Glomerular endothelial cell (primary cell): Measurements from ENCODE around the gene CYP4A22. TPM values are rescaled to one million over a fixed set of nuclear protein-coding genes. Genes with fewer than 3 reads are reported as not detected.
"Not testable (repeated sequence)": the region's sequence is repeated elsewhere in the genome, so short reads cannot be mapped to it uniquely, and the experiment has no call there.

Experiments
- DNase-seq: peaks from one replicate; pipeline ENCODE4 v3.0.0-alpha.2; 2011; ENCODE audit warnings: low read depth, low spot score; ENCODE audit errors: extremely low read depth
- total RNA-seq: library from RNA; depleted of rRNA; stranded (reverse); fragments of >200 nt; gene quantifications from 2 replicates; pipeline ENCODE4 v1.2.3, GENCODE V29; 2015

Gene CYP4A22
- total RNA-seq, 1 donor from 2014 or later: not detected

DNA sequence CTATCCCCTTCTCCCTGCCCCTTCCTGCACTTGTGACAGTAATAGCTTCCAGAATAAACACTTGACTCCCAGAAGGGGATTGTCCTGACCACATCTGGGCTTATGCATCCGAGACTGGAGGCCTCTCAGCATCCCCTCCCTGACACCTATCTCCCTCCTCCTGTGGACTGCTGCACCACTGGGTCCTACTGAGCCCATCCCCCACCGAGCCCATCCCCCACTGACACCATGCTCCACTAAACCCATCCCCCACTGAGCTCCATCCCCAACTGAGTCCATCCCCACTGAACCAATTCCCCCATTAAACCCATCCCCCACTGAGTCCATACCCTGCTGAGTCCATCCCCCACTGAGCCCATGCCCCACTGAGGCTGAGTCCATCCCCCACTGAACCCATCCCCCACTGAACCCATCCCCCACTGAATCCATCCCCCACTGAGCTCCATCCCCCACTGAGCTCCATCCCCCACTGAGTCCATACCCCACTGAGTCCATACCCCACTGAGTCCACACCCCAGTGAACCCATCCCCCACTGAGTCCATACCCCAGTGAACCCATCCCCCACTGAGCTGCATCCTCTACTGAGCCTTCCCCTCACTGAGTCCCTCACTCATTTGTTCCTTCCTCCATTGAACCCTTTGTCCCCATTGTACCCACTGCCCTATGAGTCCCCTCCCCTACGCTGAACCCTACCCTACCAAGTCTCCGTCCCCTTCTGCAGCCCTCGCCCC, 47.0 kb downstream of the CYP4A22 start:
- DNase-seq: no peak

DNA sequence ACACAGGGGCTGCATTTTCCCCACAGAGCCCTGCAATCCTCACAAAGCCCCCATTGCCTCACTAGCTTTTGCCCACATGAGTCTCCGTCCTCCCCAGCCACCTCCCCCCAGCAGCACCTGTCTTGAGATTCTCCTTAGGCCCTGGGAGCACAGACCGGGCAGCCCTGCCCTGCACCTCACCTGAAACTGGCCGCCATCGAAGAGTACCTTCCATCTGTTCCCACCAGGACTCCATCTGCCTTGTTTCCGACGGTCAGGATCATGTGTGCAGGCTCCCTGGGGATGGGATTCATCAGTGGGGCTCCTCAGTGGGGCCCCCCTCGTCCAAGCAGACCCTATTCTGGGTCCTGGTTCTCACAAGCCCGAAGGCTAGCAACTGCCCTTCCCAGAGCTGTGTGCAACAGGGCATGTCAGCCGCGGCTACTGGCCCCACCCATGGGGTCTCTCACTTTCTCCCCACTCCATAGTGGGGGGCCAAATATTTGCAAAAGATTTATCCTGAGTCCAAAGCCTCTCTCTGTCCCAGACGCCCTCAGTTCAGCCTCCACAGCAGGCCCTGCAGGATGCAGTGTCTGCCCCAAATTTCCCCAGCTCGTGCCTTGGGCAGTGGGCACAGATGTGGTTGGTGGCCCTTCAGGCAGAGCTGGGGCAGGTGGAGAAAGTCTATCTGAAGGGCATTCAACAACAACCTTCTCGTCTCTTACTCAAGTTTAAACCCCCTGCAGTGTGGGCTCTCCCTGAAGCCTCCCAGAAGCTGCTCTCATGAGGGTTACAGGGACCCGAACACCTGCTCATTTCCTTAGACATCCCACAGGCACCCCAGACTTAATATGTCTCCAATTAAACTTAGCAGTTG, 47.8 kb downstream of the CYP4A22 start:
- no peak for DNase-seq

DNA sequence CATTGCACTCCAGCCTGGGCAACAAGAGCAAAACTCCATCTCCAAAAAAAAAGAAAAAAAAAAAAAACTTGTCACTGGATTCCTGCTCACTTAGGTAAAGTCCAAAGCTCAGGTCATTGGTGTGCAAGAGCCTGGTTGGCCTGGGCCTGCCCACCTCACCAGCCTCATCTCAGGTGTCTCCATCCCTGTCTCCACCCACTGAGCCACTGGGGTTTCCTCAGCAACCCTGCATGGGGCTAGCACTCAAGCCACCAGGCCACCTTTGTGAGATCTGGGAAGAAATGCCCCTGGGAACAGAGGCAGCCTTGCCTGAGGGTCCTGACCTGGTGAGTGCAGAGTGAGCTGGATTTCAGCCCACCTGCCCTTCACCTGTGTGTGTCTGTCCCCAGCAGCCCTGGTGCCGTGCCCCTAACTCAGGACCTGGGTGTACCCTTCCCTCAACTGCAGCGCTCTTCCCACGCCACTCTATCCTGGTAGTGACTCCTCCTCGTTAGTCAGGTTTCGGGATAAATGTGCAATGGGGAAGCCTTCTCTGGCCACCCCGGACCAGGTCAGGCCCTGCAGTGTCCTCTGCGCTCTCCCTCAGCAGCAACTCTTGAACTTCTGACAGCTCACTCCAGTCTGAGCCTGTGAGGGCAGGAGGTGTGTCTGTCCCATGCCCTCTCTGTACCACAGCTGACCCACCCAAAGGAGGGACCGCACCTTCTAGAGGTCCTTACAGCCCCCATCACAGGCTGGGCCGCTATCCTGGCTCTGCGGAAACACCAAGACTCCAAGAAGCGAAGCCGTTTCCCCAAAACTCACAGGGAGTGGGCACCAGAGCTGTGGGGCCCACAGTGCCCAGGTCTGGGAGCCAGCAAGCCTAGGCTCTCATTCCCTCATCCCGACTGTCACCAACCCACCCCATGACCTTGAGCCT, 49.3 kb downstream of the CYP4A22 start:
- no peak for DNase-seq

DNA sequence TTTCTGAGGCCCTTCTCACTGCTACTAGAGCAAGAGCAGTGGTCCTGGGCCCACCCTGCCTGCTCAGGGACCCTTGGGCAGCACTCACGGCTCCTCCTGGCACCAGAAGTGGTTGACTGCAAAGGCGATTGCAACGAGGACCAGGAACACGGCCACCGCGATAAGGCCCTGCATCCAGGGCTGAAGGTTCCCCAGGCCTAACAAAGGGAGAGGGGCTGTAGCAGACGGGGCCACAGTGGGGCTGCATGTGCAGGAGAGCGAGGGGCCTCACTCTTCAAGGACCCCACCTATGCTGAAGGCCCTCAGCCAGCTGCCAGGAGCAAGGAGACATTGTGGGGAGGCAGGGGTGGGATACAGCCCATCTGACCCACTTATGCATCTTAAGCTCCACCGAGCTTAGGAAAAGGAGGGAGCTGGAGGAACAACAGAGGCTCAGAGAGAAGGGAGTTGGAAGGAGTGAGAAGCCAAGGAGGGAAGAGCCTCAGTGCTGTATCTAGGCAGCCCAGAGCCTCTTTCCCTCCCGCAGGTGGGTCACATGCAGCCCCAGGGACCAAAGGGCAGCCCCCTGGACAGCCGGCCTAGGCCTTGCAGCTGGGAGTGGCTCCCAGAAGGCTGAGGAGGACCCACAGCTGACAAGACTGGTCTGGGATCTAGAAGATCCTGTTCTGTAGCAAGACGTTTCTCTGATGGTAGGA, 50.1 kb downstream of the CYP4A22 start:
- DNase-seq: no peak

DNA sequence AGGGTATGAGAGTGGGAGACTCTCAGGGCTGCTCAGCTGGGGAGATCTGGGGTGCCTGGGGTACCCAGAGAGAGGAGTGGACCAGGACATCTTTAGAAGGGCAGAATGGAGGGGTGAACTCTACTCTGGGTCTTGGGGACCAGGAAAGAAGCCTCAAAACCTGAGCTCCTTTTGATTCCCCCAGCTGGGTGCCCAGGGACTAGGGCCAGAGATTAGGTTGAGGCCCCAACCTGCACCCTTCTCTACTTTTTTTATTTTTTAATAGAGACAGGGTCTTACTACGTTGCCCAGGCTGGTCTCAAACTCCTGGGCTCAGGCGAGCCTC, 50.6 kb downstream of the CYP4A22 start:
- DNase-seq: no peak

DNA sequence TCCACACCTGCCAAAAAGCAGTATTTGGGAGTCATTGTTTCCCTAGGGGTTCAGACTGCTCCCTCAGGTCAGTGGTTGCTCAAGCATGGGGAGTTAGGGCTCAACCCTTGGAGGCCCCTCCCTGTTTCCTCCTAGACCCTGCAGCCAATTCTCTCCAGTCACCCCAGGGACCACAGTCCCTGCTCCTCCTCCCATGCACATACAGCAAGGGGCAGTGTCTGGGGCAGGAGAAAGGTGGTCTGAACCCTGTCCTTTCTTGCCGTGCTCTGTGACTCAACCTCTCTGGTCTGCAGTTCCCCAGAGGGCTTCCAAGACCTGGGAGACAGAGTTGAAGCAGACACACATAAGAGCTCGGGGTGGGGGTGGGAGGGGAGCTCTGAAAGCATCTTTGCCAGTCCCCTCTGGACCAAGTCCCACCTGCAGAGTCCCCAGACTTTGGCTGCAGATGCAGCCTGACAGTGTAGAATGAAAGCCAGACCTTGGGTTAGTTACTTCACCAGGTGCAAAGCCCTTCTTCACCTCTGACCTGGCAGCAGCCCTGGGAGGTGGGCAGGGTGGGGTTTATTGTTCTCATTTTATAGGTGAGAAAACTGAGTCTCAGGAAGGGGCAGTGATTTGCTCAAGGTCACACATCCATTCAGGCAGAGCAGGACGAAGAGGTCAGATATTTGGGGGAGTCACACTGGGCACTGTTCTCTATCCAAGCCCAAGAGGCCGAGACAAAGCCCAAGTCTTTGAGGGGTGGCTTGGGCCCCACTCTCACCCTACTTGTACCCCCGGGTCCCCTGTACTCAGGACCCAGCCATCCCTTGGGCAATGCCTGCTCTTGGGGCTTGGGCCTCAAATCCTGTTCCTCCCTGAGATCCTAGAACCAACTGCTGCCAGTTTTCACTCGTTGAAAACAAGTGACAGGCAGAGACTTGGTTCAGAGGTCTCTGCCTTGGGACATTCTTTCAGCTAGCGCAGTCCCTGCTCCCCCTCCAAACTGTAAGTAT, 51.8 kb downstream of the CYP4A22 start:
- no peak for DNase-seq

DNA sequence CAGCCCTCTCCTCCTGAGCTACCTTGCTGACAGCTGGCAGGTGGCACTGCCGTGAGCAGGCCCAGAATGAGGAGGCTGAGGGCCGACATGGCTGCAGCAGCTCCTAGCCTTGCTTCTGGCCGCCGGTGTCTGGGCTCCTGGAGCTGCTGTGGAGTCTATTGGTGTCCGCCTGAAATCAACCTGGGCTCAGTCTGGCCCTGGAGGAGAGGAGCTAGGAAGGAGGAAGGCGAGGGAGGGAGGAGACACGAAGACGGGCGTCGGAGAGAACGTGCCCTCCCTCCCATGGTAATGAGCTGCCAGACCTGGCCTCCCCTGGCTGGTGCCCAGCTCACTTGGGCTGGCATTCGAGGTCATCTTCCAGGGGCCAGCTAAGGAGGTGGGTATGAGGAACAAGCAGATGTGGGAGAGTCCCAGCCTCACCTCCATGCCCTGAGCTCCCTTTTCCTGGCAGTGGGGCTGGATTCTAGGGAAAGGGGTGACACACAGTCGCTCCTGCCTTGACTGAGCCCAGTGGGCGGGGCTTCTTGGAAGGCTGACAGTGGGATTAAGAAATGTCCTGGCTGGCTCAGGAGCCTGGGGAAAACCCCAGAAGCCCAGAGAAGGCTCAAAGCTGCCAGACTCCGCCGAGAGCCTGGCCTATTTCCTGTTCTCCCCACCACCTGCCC, 52.7 kb downstream of the CYP4A22 start, which contains the start of gene PDZK1IP1:
Gene PDZK1IP1, minus strand, starts transcription at position 193 of the 665 bp plus-strand sequence. Its CDS starts 104 bp downstream, at position 89.
- DNase-seq: no peak

DNA sequence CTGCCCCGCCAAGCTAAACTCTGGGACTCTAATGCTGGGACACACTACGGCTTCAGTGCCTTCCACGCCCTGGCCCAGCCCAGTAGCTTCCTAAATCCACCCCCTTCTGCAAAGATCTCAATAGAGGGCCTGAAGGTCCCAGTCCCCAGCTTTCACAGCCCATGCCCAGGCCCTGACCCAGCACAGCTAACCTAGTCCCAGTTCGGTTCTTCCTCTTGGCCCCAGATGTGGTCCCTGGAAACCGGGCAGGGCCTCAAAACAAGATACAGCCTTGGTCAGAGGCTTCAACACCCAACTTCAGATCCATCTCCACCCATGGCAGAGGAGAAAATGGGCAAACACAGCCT, 53.2 kb downstream of the CYP4A22 start:
- no peak for DNase-seq

DNA sequence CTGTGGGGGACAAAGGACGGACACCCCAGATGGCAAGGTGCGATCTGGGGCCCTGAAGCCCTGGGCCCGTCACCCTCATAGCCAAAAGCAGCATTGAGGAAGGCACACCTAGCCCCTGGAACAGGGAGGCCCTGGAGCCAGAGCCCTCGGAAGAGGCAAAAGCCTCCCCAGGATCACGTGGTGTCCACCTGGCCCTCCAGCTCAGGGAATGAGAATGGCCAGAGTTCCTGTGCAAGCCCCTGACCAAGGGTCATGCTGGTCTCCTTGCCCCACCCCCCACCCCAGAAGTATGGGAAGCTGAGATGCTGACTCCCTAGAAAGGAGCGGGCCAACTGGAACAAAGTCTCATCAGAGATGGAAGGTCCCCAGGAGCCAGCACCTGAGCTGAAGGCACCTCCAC, 53.6 kb downstream of the CYP4A22 start:
- no peak for DNase-seq

DNA sequence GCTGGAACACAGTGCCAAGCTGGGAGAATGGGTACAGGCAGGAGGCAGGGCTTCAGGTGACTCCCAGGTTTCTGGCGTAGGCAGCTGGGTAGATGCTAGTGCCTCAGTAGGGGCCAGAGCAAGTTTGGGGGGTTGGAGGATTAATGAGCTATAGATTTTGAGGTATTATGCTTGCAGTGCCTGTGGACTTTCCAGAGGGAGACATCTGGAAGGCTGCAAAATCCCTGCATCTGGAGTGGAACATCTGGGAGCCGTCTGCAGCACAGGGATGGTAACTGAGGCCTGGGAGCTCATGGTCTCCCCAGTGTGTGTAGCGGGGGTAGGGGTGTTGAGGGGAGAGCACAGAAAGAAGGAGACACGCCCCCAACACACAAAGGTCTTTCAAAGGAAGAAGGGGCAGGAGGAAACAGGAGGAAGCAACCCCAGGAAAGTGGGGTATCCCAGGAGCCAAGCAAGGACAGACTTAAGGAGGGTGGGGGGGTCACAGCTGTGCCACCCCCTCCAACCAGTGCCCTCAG, 54.8 kb downstream of the CYP4A22 start:
- no peak for DNase-seq

DNA sequence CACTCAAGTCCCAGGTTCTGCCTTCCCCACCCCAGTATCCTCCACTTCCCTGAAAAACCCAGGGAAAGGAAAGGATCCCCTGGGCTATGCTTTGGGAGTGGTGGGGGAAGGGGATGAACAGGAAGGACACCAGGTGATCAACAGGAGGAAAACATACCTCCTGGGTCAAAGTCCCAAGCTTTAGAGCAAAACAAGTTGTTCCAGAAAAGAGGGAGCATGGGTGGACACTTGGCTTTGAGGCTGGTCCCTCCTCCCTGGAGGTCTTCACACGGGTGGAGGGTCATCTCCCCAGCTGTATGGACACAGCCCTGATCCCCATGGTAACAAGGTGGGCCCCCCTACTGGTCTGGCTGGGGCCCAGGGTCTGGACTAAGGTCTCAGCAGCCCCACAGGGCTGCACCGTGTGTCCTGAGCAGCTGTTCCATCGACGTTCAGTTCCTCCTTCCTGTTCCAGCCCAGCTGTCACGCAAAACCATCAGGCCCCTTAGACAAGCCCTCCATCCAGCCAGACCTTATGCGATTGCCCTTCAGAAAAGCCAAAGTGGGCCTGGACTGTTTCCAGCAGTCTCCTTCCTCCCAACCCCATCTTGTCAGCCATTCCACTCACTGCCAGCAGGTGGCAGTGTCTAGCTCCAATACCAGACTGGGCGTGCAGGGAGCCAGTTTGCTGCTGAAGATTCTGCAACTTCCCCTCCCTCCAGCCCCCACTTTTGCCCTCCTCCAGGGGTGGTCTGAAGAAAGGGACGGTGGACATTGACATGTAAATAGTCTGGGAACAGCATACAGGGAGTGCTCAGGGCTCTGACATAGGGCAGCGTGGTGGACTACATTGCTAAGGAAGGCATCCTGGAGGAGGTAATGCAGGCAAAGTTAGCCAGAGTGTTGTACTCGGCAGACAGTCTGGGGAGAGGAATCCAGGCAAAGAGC, 55.5 kb downstream of the CYP4A22 start:
- no peak for DNase-seq

DNA sequence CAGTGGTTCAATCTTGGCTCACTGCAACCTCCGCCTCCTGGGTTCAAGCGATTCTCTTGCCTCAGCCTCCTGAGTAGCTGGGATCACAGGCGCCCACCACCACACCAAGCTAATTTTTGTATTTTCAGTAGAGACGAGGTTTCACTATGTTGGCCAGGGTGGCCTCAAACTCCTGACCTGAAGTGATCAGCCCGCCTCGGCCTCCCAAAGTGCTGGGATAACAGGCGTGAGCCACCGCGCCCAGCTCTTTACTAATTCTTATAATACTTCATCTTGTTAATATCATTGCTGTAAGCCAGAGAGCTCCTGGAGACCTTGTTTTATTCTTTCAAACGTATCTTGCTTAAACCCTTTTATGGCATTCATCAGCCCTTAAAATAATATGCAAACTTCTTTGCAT, 56.3 kb downstream of the CYP4A22 start:
- not testable (repeated sequence) for DNase-seq

DNA sequence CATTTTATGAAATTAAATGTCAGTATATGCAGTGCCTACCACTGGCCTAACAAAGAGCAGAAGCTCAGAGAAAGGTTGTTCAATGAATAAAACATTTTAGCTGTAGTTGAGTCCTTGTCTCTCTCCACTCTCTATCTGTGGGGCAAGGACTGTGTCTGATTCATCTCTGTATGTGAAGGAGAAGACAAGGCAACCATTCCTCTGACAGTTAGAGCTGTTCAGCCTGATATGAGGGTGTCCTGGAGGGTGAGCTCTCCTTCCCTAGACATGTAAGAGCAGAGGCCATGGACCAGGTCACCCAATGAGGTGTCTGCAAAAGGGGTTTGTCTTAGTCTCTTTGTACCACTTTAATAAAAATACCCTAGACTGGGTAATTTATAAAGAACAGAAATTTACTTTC, 57.1 kb downstream of the CYP4A22 start:
- no peak for DNase-seq

DNA sequence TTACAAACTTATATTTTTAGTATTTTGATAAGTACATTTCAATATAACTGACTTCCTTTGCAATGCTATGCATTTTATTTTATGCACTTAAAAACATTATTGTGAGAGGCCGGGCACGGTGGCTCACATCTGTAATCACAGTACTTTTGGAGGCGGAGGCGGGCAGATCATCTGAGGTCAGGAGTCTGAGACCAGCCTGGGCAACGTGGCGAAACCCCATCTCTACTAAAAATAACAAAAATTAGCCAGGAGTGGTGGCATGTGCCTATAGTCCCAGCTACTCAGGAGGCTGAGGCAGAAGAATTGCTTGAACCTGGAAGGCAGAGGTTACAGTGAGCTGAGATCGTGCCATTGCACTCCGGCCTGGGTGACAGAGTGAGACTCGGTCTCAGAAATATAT, 58.7 kb downstream of the CYP4A22 start:
- not testable (repeated sequence) for DNase-seq

DNA sequence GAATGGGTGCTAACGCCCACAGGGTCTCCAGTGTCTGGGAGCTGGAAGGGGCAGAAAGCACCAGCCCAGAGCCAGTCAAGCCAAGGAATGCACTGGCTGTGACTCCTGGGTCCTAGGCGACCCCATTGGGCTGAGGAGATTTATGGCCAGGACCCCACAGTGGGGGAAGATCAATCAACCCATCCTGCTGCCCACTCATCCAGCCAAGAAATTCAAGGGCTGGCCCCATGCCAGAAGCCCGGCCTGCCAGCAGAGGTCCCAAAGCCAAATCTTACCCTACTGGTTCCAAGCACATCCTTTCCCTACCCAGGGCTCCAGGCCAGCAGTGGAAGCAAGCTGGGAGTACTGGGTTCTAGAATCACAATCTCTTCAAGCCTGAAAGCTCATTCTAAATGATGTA, 59.4 kb downstream of the CYP4A22 start:
- no peak for DNase-seq

DNA sequence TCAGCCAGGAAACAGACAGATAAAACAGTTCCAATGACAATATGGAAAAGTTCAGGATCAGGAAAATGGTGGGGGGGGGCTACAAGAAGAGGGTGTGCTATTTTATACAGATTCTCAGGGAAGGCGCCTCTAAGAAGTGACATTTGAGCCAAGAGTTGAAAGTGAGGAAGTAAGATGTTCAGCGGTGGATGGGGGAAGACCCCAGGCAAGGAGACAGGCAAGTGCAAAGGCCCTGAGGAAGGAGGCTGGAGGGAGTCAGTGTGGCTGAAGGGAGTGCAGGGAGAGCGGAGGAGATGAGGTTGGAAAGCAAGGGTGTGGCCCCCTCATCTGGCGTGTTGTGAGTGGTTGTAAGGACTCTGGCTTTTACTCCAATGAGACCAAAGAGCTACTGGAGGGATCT, 61.0 kb downstream of the CYP4A22 start:
- DNase-seq: no peak
